ENCODE measurements around the gene CHRNB1. TPM values are rescaled to one million over a fixed set of nuclear protein-coding genes. Genes with fewer than 3 reads are reported as not detected.

Gene CHRNB1
- total and polyA plus RNA-seq, 5 experiments from 2014 or later, result 5.4 to 24.5 (median 18.1) TPM

DNA sequence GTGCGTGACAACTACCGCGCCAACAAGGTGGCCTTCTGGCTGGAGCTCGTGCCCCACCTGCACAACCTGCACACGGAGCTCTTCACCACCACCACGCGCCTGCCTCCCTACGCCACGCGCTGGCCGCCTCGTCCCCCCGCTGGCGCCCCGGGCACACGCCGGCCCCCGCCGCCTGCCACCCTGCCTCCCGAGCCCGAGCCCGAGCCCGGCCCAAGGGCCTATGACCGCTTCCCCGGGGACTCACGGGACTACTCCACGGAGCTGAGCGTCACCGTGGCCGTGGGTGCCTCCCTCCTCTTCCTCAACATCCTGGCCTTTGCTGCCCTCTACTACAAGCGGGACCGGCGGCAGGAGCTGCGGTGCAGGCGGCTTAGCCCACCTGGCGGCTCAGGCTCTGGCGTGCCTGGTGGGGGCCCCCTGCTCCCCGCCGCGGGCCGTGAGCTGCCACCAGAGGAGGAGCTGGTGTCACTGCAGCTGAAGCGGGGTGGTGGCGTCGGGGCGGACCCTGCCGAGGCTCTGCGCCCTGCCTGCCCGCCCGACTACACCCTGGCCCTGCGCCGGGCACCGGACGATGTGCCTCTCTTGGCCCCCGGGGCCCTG lies 27.7 kb upstream of the CHRNB1 start:
- peaks cover 0 to 5% (median 0%) of the 10 kb centered on the region in 4 donors for H3K4me1 Mint-ChIP-seq
- peak overlapping the region in 2 of 10 donors; percentile 77 to 92 for H3K27ac Mint-ChIP-seq
- POLR2A ChIA-PET, result interaction anchor here (1.2 kb wide), 1 partner anchor 61 kb away, joined by 4 read pairs; no protein-coding TSS in a partner anchor
- no peaks in the 10 kb centered on the region for H3K36me3 Mint-ChIP-seq
- ATAC-seq (no peak), DNase-seq (no peak)
- H3K4me3 Mint-ChIP-seq, result no peak overlapping the region
- H3K27me3 Mint-ChIP-seq, result no peaks in the 10 kb centered on the region
- H3K9me3 Mint-ChIP-seq, result no peaks in the 10 kb centered on the region

DNA sequence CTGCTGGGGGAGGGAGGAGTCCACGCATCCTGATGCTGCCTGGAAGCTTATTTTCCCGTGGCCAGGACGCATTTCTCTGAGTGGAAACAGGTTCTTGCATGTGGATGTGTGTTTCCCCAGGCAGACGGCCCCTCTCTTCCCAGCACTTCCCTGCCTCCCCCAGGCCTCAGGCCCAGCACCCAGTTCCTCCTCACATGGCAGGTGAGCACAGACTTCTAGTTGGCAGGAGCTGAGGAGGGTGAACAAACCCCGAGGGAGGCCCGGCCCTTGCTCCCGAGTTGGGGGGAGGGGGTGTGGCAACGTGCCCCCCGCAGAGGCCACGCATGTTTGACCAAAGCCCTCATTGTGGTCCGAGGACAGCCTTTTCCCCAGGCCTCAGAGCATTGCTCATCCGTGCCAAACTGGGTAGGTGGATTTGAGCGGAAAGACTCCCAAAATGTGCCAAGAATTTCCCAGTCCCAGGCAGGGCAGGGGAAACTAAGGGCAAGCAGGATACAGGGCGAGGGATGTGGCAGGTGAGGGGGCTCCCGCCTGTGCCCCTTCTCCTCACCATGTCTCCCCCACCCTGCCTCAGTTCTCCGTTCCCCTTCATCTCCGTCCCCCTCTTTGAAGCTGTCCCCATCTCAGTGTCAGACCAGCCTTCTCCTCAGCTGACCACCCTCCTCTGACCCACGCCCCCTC lies 26.2 kb upstream of the CHRNB1 start:
- H3K27ac Mint-ChIP-seq, result no peak overlapping the region
- DNase-seq (no peak), ATAC-seq (no peak)
- H3K9me3 Mint-ChIP-seq, result no peaks in the 10 kb centered on the region
- no peak overlapping the region for H3K4me3 Mint-ChIP-seq
- POLR2A ChIA-PET, result interaction anchor here (0.6 kb wide), 2 partner anchors 19 to 56 kb away, joined by 4 read pairs; no protein-coding TSS in a partner anchor
- peaks cover 0 to 5% (median 0%) of the 10 kb centered on the region in 4 donors for H3K4me1 Mint-ChIP-seq
- H3K36me3 Mint-ChIP-seq, result no peaks in the 10 kb centered on the region
- H3K27me3 Mint-ChIP-seq, result no peaks in the 10 kb centered on the region

DNA sequence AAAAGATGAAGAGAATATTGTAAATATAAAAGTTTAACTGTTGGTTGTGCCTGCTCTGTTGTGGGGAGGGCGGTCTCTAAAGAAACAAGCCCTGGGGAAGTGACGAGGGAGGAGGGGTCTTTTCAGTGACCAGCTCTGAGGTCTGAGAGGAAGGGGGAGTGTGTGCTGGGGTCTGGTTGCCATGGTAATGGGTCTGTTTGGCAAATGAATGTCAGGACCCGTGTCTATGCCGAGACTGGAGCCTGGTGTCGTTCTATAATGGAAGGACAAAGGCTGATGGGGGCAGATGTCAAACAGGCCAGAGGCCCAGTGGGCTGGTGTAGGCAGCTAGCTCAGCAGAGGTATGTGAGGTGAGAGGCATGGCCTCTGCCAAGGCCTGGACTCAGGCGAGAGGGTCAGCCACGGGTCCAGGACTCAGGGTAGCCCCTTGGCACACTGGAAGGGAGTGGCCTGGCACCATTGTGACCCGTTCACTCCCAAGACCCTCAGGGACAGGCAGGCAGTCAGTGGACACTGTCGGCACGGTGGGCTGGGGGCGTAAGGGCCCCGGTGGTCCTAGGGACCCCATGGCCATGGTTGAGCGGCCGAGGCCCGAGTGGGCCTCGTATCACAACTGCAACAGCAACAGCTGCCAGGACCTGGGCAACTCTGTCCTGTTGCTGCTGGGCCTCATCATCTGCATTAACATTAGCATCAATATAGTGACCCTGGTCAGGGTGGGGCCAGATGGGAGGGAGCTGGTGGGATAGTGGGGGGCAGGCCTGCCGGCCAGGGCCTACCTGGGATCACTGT lies 24.8 kb upstream of the CHRNB1 start, which contains the start of gene SPEM1:
TSS of gene SPEM1 (plus strand) at position 506 of the 792 bp plus-strand sequence. CDS start at position 567, 61 bp downstream.
- Mint-ChIP-seq H3K27me3 (no peaks in the 10 kb centered on the region), H3K27ac (no peak within 1 kb of the TSS), H3K9me3 (no peaks in the 10 kb centered on the region), H3K36me3 (no peaks in the 10 kb centered on the region), H3K4me3 (peak within 1 kb of the TSS in 1 of 10 donors; percentile 10), H3K4me1 (peaks cover 0 to 5% (median 0%) of the 10 kb centered on the region in 4 donors)
- DNase-seq (no peak), ATAC-seq (no peak)
- POLR2A ChIA-PET, result interaction anchor here (0.6 to 0.7 kb wide), 2 partner anchors 35 to 271 kb away, joined by 3 read pairs; no protein-coding TSS in a partner anchor

DNA sequence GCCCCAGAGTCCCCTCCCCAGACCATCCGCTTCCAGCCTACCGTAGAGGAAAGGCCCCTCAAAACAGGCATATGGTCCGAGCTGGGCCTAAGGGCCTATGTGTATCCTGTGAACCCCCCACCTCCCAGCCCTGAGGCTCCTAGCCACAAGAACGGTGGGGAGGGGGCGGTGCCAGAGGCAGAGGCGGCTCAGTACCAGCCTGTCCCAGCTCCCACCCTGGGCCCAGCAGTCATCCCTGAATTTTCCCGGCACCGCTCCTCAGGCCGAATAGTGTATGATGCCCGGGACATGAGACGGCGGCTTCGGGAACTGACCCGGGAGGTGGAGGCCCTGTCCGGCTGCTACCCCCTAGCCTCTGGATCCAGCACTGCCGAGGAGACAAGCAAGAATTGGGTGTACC lies 23.7 kb upstream of the CHRNB1 start:
- H3K27me3 Mint-ChIP-seq, result no peaks in the 10 kb centered on the region
- H3K4me1 Mint-ChIP-seq, result peaks cover 0 to 5% (median 0%) of the 10 kb centered on the region in 4 donors
- H3K27ac Mint-ChIP-seq, result no peak overlapping the region
- ATAC-seq (no peak), DNase-seq (no peak)
- no peaks in the 10 kb centered on the region for H3K36me3 Mint-ChIP-seq
- no peaks in the 10 kb centered on the region for H3K9me3 Mint-ChIP-seq
- POLR2A ChIA-PET, result interaction anchor here (0.6 kb wide), 1 partner anchor 102 kb away, joined by 5 read pairs; no protein-coding TSS in a partner anchor
- peak overlapping the region in 1 of 10 donors; percentile 10 for H3K4me3 Mint-ChIP-seq

DNA sequence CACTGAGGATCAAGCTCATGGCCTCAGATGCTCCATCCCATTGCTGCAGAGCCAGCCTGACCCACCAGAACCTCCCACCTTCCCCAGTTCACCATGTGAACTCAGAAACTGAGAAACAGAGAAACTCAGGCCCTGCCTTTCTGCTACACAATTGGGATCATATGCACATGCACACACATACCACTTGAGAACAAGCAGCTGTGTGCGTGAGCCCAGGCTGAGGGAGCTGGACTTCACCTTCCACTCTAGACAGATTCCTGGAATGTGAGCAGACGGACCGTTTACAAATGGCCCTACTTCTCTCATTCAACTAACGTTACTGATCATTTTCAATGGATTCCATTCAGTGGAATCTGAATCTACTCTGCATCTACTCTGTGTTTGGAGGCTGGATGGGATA lies 21.2 kb upstream of the CHRNB1 start:
- no peaks in the 10 kb centered on the region for H3K4me1 Mint-ChIP-seq
- H3K4me3 Mint-ChIP-seq, result no peak overlapping the region
- no peak overlapping the region for H3K27ac Mint-ChIP-seq
- ATAC-seq, result no peak
- no peaks in the 10 kb centered on the region for H3K9me3 Mint-ChIP-seq
- DNase-seq, result no peak
- POLR2A ChIA-PET, result interaction anchor here (0.9 to 1.2 kb wide), 2 partner anchors 11 to 20 kb away, joined by 4 to 5 read pairs; partner anchors contain the start of gene TMEM256
- no peaks in the 10 kb centered on the region for H3K36me3 Mint-ChIP-seq
- no peaks in the 10 kb centered on the region for H3K27me3 Mint-ChIP-seq

DNA sequence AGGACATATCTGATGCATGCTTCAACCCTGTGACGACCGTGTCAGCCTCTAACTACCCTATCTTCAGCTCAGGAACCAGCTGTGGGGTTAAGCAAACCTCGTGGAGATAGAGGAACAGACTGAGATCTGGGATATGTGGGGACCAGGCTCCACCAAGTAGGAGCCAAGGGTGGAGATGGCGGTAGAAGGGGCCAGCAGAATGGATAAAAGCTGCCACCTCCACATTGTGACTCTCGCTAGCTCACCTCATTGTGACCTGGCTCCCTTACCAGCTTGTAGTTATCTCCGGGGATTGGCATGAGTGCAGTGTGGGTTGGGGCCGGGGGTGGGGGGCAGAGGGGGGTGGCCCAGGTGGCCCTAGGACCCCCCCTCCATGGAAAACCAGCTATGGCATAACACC lies 19.5 kb upstream of the CHRNB1 start, which contains the start of gene SPEM2:
TSS of gene SPEM2 (plus strand) at position 301 of the 400 bp plus-strand sequence. CDS start at position 374, 73 bp downstream.
- Mint-ChIP-seq H3K4me1 (peaks cover 0 to 1% (median 0%) of the 10 kb centered on the region in 4 donors), H3K27ac (peak within 1 kb of the TSS in 1 of 10 donors; percentile 62), H3K27me3 (no peaks in the 10 kb centered on the region), H3K4me3 (no peak within 1 kb of the TSS), H3K9me3 (no peaks in the 10 kb centered on the region), H3K36me3 (no peaks in the 10 kb centered on the region)
- ATAC-seq (no peak), DNase-seq (no peak)
- POLR2A ChIA-PET, result interaction anchor here (0.8 kb wide), 1 partner anchor 44 kb away, joined by 4 read pairs; no protein-coding TSS in a partner anchor

DNA sequence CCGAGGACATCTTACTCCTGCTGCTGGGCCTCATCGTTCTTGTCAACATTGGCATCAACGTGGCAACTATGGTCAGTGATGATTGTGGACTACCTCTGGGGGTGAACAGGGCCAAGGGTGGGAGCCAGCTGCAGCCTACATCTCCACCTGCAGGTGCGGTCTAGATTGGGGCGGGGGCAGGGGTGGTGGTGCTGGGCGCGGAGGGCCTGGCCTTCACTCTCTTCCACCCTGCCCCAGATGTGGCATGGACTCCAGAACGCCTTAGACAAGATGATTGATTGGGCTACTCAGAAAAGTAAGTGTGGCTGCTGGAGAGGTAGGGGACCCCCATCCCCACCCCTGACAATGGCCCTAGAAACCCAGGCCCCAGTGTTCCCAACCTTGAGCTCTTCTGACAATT lies 19.1 kb upstream of the CHRNB1 start:
- no peaks in the 10 kb centered on the region for H3K36me3 Mint-ChIP-seq
- ATAC-seq (no peak), DNase-seq (no peak)
- no peak overlapping the region for H3K4me3 Mint-ChIP-seq
- peaks cover 0 to 1% (median 0%) of the 10 kb centered on the region in 4 donors for H3K4me1 Mint-ChIP-seq
- no peaks in the 10 kb centered on the region for H3K9me3 Mint-ChIP-seq
- no peaks in the 10 kb centered on the region for H3K27me3 Mint-ChIP-seq
- no peak overlapping the region for H3K27ac Mint-ChIP-seq
- POLR2A ChIA-PET, result interaction anchor here (0.8 kb wide), 1 partner anchor 44 kb away, joined by 4 read pairs; no protein-coding TSS in a partner anchor

DNA sequence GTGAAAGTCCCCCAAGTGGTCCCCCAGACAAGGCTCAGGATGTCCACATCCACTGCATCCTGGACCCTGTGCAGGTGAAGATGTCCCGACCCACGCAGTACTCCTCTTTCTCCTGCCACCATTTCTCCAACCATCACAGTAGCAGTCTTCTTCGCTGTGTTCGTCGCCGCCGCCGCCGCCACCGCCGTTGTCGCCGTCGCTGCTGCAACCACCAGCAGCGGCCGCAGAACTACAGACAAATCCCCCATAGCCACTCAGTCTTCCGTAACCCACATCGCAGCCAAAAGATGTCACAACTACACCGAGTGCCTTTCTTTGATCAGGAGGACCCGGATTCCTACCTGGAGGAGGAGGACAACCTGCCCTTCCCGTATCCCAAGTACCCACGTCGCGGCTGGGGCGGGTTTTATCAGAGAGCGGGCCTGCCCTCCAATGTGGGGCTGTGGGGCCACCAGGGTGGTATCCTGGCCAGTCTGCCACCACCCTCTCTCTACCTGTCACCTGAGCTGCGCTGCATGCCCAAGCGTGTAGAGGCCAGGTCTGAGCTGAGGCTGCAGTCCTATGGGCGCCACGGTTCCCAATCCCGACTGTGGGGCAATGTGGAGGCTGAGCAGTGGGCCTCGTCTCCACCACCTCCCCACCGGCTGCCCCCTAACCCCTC lies 18.5 kb upstream of the CHRNB1 start:
- Mint-ChIP-seq H3K4me1 (peaks cover 0 to 1% (median 0%) of the 10 kb centered on the region in 4 donors), H3K27me3 (no peaks in the 10 kb centered on the region), H3K36me3 (no peaks in the 10 kb centered on the region), H3K9me3 (no peaks in the 10 kb centered on the region), H3K27ac (no peak overlapping the region), H3K4me3 (no peak overlapping the region)
- DNase-seq, result no peak
- no peak for ATAC-seq
- POLR2A ChIA-PET, result interaction anchor here (1.0 to 1.4 kb wide), 2 partner anchors 57 to 135 kb away, joined by 3 to 4 read pairs; partner anchors contain the start of gene POLR2A

DNA sequence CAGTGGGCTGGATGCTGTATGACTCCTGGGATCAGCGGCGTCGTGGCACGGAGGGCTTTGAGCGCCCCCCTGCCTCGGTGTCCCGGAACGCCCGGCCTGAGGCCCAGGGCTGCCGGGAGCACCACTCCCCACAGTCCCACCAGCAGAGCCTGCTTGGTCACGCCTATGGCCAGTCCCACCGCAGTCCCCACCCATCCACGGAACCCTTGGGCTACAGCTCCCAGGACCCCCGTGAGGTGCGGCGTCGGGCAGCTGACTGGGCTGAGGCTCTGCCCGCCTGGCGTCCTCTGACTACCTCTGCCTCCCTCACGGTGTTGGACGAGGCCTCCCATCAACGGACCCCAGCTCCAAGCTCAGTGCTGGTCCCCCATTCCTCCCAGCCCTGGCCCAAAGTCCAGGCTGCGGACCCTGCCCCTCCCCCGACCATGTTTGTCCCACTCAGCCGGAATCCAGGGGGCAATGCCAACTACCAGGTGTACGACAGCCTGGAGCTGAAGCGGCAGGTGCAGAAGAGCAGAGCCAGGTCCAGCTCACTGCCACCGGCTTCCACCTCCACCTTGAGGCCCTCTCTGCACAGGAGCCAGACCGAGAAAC lies 17.9 kb upstream of the CHRNB1 start:
- DNase-seq (no peak), ATAC-seq (no peak)
- Mint-ChIP-seq H3K4me3 (no peak overlapping the region), H3K36me3 (no peaks in the 10 kb centered on the region), H3K9me3 (no peaks in the 10 kb centered on the region), H3K4me1 (peaks cover 0 to 1% (median 0%) of the 10 kb centered on the region in 4 donors), H3K27me3 (no peaks in the 10 kb centered on the region), H3K27ac (no peak overlapping the region)
- POLR2A ChIA-PET, result interaction anchor here (0.6 to 1.4 kb wide), 3 partner anchors 57 to 134 kb away, joined by 3 to 4 read pairs (median 3); partner anchors contain the start of genes POLR2A and TMEM95

DNA sequence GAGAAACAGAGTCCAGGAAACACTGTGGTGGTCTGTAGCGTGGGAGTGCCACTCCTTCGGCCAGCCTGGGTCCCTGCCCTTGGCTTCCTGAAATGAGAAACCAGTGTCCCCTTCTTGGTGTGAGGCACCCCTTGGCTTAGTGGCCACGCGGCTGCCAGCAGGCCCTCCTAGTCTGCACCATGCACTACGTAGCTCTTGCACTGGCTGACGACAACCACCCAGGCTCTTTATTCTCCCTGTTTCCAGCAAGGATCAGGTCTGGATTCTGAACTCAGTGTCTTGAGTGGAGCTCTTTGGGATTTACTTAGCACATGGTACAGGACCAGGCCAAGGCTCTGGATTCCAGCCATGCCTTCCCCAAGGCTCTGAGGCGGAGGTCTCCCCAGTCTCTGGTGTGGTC lies 17.3 kb upstream of the CHRNB1 start:
- Mint-ChIP-seq H3K36me3 (no peaks in the 10 kb centered on the region), H3K4me3 (no peak overlapping the region), H3K9me3 (no peaks in the 10 kb centered on the region), H3K27me3 (no peaks in the 10 kb centered on the region), H3K4me1 (peaks cover 0 to 1% (median 0%) of the 10 kb centered on the region in 4 donors), H3K27ac (peak overlapping the region in 1 of 10 donors; percentile 75)
- ATAC-seq (no peak), DNase-seq (no peak)
- POLR2A ChIA-PET, result interaction anchor here (1.0 to 1.4 kb wide), 2 partner anchors 56 to 133 kb away, joined by 3 to 4 read pairs; partner anchors contain the start of gene POLR2A

DNA sequence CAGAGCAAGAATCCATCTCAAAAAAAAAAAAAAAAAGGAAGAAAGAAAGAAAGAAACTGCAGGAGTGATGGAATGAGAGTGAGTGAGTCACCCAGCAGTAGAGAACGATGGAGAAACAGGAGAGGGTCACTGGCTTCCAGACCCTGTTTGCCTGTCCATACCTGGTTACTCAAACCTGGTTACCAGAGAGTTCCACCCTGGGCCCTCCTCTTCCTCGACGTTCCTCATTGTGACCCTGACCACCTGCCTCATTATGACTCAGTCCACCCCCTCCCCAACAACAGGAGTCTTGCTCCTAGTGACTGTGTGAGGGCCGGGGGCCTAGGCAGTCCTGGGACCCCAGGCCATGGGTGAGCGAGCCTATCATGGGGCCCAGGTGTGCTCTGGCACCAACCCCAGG lies 16.3 kb upstream of the CHRNB1 start, which contains the start of gene SPEM3:
TSS of gene SPEM3 (plus strand) at position 301 of the 400 bp plus-strand sequence. CDS start at position 347, 46 bp downstream.
- no peaks in the 10 kb centered on the region for H3K9me3 Mint-ChIP-seq
- peak within 1 kb of the TSS in 1 of 10 donors; percentile 75 for H3K27ac Mint-ChIP-seq
- DNase-seq, result no peak
- H3K36me3 Mint-ChIP-seq, result no peaks in the 10 kb centered on the region
- H3K4me3 Mint-ChIP-seq, result no peak within 1 kb of the TSS
- peaks cover 0 to 1% (median 0%) of the 10 kb centered on the region in 4 donors for H3K4me1 Mint-ChIP-seq
- H3K27me3 Mint-ChIP-seq, result no peaks in the 10 kb centered on the region
- POLR2A ChIA-PET, result interaction anchor here (0.6 kb wide), 2 partner anchors 50 to 124 kb away, joined by 3 to 8 read pairs; no protein-coding TSS in a partner anchor
- ATAC-seq, result no peak

Data from naive thymus-derived CD8-positive, alpha-beta T cell (primary cell).